Measurements from ENCODE around the gene ARID1B. TPM values are rescaled to one million over a fixed set of nuclear protein-coding genes. Genes with fewer than 3 reads are reported as not detected.
A peak's percentile ranks its signal among the peaks of the same experiment; 100 is the strongest.

The ARID1B gene
- total RNA-seq, 2 experiments from 2014 or later: 36.9 to 38.9 TPM

GRCh38 chr6:157019115-157019641, 242.0 kb downstream of the ARID1B start:
- ChIA-PET POLR2A (interaction anchor here (2.7 kb wide), 1 partner anchor 240 kb away, joined by 32 read pairs; no protein-coding TSS in a partner anchor), CTCF (interaction anchor here (1.1 to 2.2 kb wide), 2 partner anchors 9 to 71 kb away, joined by 3 to 7 read pairs; no protein-coding TSS in a partner anchor)
- DNase-seq: no peak
- Mint-ChIP-seq H3K27ac (peak overlapping the region; percentile 91), H3K36me3 (ENCODE audit: low read depth) (peaks cover 2% of the 10 kb centered on the region), H3K27me3 (no peaks in the 10 kb centered on the region), H3K4me1 (ENCODE audit: low read depth) (peaks cover 42% of the 10 kb centered on the region), H3K4me3 (peak overlapping the region; percentile 93), H3K9me3 (no peaks in the 10 kb centered on the region)
- TF ChIP-seq, protein P1, sequence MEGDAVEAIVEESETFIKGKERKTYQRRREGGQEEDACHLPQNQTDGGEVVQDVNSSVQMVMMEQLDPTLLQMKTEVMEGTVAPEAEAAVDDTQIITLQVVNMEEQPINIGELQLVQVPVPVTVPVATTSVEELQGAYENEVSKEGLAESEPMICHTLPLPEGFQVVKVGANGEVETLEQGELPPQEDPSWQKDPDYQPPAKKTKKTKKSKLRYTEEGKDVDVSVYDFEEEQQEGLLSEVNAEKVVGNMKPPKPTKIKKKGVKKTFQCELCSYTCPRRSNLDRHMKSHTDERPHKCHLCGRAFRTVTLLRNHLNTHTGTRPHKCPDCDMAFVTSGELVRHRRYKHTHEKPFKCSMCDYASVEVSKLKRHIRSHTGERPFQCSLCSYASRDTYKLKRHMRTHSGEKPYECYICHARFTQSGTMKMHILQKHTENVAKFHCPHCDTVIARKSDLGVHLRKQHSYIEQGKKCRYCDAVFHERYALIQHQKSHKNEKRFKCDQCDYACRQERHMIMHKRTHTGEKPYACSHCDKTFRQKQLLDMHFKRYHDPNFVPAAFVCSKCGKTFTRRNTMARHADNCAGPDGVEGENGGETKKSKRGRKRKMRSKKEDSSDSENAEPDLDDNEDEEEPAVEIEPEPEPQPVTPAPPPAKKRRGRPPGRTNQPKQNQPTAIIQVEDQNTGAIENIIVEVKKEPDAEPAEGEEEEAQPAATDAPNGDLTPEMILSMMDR (IDR thresholded peaks at IDR 0.05): no peak
- intact Hi-C loops (cut with micrococcal nuclease): no loop called here
- no peak for ATAC-seq

DNA sequence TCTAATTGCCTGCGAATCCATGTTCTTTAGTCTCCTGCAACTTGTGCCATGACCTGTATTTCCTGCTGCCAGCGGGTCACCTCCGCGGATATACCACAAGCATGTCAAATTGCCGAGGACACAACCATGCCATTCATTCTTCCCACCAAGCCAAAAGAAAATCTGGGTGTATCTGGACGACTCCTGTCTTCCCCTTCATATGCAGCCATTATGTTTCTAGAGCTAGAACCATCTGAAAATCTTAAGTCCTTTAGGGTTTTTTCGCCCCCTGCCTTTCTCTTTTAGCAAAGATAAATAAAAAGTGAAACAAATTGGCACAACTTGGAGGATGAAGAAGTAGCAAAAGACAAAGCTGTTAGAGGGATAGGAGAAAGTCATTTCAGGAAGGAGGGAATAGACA, 242.6 kb downstream of the ARID1B start:
- Mint-ChIP-seq H3K27ac (peak overlapping the region; percentile 91), H3K9me3 (no peaks in the 10 kb centered on the region), H3K27me3 (no peaks in the 10 kb centered on the region), H3K4me3 (peak overlapping the region; percentile 93), H3K36me3 (ENCODE audit: low read depth) (peaks cover 2% of the 10 kb centered on the region), H3K4me1 (ENCODE audit: low read depth) (peaks cover 47% of the 10 kb centered on the region)
- ChIA-PET POLR2A (interaction anchor here (2.7 to 2.8 kb wide), 3 partner anchors 8 to 240 kb away, joined by 9 to 32 read pairs (median 16); no protein-coding TSS in a partner anchor), CTCF (interaction anchor here (0.8 to 2.2 kb wide), 3 partner anchors 10 to 164 kb away, joined by 3 to 7 read pairs (median 3); no protein-coding TSS in a partner anchor)
- TF ChIP-seq, protein P1 (IDR thresholded peaks at IDR 0.05): no peak
- ATAC-seq: no peak
- DNase-seq: no peak
- intact Hi-C loops (cut with micrococcal nuclease): loop anchor here (5.0 kb wide), 1 partner anchor 242 kb away; the partner anchor contains the start of gene ARID1B

GRCh38 chr6:157020398-157020797, 243.2 kb downstream of the ARID1B start:
- Mint-ChIP-seq H3K36me3 (ENCODE audit: low read depth) (peaks cover 9% of the 10 kb centered on the region), H3K4me3 (peak overlapping the region; percentile 93), H3K9me3 (no peaks in the 10 kb centered on the region), H3K4me1 (ENCODE audit: low read depth) (peaks cover 49% of the 10 kb centered on the region), H3K27me3 (no peaks in the 10 kb centered on the region), H3K27ac (peak overlapping the region; percentile 100)
- intact Hi-C loops (cut with micrococcal nuclease): loop anchor here (5.0 kb wide), 1 partner anchor 243 kb away; the partner anchor contains the start of gene ARID1B
- ATAC-seq: no peak
- CTCF ChIA-PET: interaction anchor here (0.8 to 2.2 kb wide), 3 partner anchors 11 to 163 kb away, joined by 3 to 7 read pairs (median 3); no protein-coding TSS in a partner anchor
- TF ChIP-seq, protein P1 (IDR thresholded peaks at IDR 0.05): no peak
- DNase-seq: no peak
- POLR2A ChIA-PET: interaction anchor here (0.9 to 2.8 kb wide), 9 partner anchors 9 to 254 kb away, joined by 3 to 32 read pairs (median 5); no protein-coding TSS in a partner anchor

GRCh38 chr6:157020881-157021343, 243.7 kb downstream of the ARID1B start:
- H3K4me1 Mint-ChIP-seq (ENCODE audit: low read depth): peaks cover 51% of the 10 kb centered on the region
- TF ChIP-seq, protein P1 (IDR thresholded peaks at IDR 0.05): no peak
- peak; percentile 50 for ATAC-seq
- H3K36me3 Mint-ChIP-seq (ENCODE audit: low read depth): peaks cover 12% of the 10 kb centered on the region
- DNase-seq: peak; percentile 80
- peak overlapping the region; percentile 93 for H3K4me3 Mint-ChIP-seq
- intact Hi-C loops (cut with micrococcal nuclease): loop anchor here (5.0 kb wide), 1 partner anchor 244 kb away; the partner anchor contains the start of gene ARID1B
- no peaks in the 10 kb centered on the region for H3K27me3 Mint-ChIP-seq
- peak overlapping the region; percentile 100 for H3K27ac Mint-ChIP-seq
- no peaks in the 10 kb centered on the region for H3K9me3 Mint-ChIP-seq
- POLR2A ChIA-PET: interaction anchor here (0.6 to 2.8 kb wide), 21 partner anchors 9 to 253 kb away, joined by 3 to 32 read pairs (median 4); no protein-coding TSS in a partner anchor
- CTCF ChIA-PET: interaction anchor here (2.2 kb wide), 1 partner anchor 11 kb away, joined by 7 read pairs; no protein-coding TSS in a partner anchor

Measured in activated CD8-positive, alpha-beta T cell treated with anti-CD3 and anti-CD28 coated beads for 36 hours (primary cell).